GM12801 (cell line): Measurements from ENCODE around the gene MAPK9.

Experiments used
- TF ChIP-seq, protein P1 (sequence below): IDR thresholded peaks from one replicate; pipeline ENCODE4 v1.5.1; 2011; ENCODE audit warnings: control low read depth; ENCODE audit not compliant: insufficient read length; ENCODE audit errors: extremely low read depth

The MAPK9 gene

DNA sequence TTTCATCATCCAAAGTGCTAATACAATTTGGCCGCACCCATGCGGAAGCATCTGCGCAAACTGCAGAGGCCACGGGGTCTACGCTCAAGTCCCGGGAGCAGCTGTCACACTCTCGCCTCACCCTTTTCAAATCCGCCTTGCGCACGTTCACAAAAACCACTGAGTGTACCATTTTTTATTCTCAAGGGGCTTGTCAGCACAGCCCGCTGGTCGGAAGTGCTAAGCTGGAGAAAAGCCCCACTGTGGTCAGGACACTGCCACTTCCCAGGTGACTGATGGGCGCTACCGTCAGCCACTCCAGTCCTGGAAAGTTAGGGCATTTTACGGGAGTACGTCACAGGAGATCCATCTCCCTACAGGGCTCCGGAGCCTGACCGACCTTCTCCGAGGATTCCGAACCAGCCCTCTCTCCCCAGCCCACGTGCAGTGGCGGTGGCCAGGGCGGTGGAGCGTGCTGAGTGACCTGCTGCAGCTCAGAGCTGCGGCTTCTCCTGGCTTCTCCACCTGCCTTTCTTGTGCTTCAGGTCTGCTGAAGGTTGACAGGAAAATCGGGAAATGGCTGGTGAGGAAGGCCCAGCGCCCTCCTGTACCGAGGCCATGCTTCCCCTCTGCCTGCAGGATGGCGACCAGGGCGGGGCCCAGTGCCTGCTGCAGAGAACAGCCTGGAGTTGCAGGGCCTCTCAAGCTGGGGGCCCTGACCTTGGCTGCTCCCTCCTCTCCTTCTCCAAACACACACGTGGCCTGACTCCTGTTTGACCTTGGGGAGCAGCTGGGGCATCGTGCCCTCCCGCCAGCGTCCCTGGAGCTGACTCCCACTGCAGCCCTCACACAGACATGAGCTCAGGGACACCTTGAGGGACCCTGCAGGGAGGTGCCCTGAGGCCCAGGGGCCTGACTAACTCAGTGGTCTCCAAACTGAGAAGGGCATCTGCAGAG, 97.2 kb downstream of the MAPK9 start:
- TF ChIP-seq, protein P1, sequence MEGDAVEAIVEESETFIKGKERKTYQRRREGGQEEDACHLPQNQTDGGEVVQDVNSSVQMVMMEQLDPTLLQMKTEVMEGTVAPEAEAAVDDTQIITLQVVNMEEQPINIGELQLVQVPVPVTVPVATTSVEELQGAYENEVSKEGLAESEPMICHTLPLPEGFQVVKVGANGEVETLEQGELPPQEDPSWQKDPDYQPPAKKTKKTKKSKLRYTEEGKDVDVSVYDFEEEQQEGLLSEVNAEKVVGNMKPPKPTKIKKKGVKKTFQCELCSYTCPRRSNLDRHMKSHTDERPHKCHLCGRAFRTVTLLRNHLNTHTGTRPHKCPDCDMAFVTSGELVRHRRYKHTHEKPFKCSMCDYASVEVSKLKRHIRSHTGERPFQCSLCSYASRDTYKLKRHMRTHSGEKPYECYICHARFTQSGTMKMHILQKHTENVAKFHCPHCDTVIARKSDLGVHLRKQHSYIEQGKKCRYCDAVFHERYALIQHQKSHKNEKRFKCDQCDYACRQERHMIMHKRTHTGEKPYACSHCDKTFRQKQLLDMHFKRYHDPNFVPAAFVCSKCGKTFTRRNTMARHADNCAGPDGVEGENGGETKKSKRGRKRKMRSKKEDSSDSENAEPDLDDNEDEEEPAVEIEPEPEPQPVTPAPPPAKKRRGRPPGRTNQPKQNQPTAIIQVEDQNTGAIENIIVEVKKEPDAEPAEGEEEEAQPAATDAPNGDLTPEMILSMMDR: no peak

DNA sequence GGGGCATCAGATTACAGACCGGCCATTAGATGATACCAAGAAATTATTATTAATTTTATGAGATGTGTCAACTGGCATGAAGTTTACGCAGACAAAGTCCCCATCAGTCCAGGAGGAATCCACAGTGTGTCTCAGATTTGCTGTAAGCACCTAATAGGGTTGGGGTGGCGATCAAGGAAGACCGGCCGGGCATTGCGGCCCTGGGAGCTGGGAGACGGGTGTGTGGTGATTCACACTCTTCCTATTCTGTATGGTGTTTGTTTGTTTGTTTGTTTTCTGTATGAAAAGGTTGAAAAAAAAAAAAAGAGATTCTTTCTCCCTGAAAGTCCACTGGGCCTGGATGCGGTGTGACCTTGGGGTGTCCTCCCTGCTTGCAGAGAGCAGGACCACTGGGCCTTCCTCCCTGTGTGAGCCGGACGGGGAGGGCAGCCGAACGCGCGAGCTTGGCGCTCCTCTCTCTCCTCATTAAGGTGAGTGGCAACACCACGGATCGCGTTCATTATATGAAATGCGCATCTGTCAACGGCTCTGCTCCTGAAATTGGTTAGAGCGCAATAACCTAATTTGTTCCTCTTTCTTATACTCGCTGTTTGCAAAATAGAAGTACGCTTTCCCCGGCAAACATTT, 98.0 kb downstream of the MAPK9 start:
- TF ChIP-seq, protein P1: no peak

DNA sequence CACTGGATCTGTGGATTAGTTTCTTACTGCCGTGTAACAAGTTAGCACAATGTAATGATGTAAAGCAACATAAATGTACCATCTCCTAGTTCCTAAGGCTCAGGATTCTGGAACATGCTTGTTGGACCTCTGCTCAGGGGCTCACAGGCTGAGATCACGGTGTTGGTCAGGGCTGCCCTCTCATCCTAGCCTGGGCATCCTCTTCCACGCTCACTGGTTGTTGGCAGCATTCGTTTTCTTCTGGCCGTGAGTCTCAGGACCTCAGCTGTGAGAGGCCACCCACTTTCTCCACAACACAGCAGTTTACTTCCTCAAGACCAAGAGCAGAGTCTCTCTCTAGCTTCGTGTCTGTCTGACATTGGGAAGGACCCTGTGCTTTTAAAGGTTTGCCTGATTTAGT, 100.2 kb downstream of the MAPK9 start:
- TF ChIP-seq, protein P1: no peak

DNA sequence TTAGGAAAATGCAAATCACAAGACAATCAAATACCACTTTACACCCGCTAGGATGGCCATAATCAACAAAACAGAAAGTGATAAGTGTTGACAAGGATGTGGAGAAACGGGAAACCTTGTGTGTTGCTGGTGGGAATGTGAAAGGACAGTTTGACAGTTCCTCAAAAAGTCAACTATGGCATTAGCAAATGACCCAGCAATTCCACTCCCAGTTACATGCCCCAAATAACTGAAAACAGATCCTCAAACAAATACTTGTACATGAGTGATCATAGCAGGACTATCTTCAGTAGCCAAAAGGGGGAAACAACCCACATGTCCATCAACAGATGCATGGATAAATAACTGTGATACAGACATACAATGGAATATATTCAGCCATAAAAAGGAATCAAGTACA, 104.1 kb downstream of the MAPK9 start:
- TF ChIP-seq, protein P1: no peak
